ENCODE data around the gene B3GNT9. TPM values are rescaled to one million over a fixed set of nuclear protein-coding genes. Genes with fewer than 3 reads are reported as not detected.

Gene B3GNT9
- polyA plus RNA-seq, 1 donor from 2014 or later, result not detected

- TF ChIP-seq RAD21 (conservative IDR thresholded peaks at IDR 0.05) (no peak), EP300 (conservative IDR thresholded peaks at IDR 0.05; ENCODE audit: poor library complexity, severe bottlenecking) (no peak), REST (IDR thresholded peaks at IDR 0.05; ENCODE audit: borderline replicate concordance) (no peak), CTCF (IDR thresholded peaks at IDR 0.05; ENCODE audit: poor library complexity, severe bottlenecking) (no peak), TAF1 (IDR thresholded peaks at IDR 0.05; ENCODE audit: low read depth) (no peak), EZH2 (IDR thresholded peaks at IDR 0.05; ENCODE audit: borderline replicate concordance, insufficient read depth, low read length, poor library complexity, severe bottlenecking) (no peak), MXI1 (conservative IDR thresholded peaks at IDR 0.05; ENCODE audit: poor library complexity, severe bottlenecking) (no peak), SMC3 (conservative IDR thresholded peaks at IDR 0.05; ENCODE audit: poor library complexity) (no peak), POLR2AphosphoS5 (IDR thresholded peaks at IDR 0.05) (no peak)
- Histone ChIP-seq H3K4me2 (ENCODE audit: low read length) (no peak overlapping the region), H4K20me1 (ENCODE audit: insufficient read depth) (no peaks in the 10 kb centered on the region), H3K9me2 (ENCODE audit: insufficient read depth, low read length) (no peaks in the 10 kb centered on the region), H3K9me3 (ENCODE audit: low read length) (no peaks in the 10 kb centered on the region), H3K79me2 (replicated peaks; ENCODE audit: insufficient read depth, low read length) (peaks cover under 1% of the 10 kb centered on the region), H3K9ac (ENCODE audit: low read length) (no peak overlapping the region), H2AFZ (ENCODE audit: low read depth, low read length) (no peak overlapping the region), H3K27me3 (ENCODE audit: insufficient read depth, low read depth, low read length) (no peaks in the 10 kb centered on the region), H3F3A (ENCODE audit: insufficient read depth, low read length, poor library complexity, severe bottlenecking) (no peaks in the 10 kb centered on the region), H3K36me3 (ENCODE audit: insufficient read depth, low read length) (no peaks in the 10 kb centered on the region), H3K4me3 (ENCODE audit: low read length) (no peak overlapping the region), H3K27ac (ENCODE audit: low read length) (no peak overlapping the region)
These were observed 46.0 kb downstream of the B3GNT9 start for GRCh38 chr16:67104845-67105244.

DNA sequence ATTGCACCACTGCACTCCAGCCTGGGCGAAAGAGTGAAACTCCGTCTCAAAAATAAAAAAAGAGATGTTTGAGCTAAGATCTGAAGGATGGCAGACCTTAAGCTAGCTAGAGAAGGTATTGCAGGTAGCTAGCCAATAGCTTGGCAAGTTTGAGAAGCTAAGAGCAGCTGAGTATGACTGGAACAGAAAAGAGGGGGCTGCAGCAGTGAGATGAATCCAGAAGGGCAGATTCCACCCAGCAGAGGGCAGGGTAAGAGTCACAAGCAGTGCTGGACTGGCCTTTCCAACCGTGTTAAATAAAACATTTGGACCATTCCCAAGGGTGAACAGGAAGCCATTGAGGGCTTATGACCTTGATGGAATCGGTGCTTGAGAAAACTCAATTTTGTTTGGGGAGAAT, 46.7 kb downstream of the B3GNT9 start:
- TF ChIP-seq POLR2AphosphoS5 (IDR thresholded peaks at IDR 0.05) (no peak), EP300 (conservative IDR thresholded peaks at IDR 0.05; ENCODE audit: poor library complexity, severe bottlenecking) (no peak), REST (IDR thresholded peaks at IDR 0.05; ENCODE audit: borderline replicate concordance) (no peak), CTCF (IDR thresholded peaks at IDR 0.05; ENCODE audit: poor library complexity, severe bottlenecking) (no peak), SMC3 (conservative IDR thresholded peaks at IDR 0.05; ENCODE audit: poor library complexity) (no peak)
- Histone ChIP-seq H3K79me2 (replicated peaks; ENCODE audit: insufficient read depth, low read length) (no peaks in the 10 kb centered on the region), H3K9me2 (ENCODE audit: insufficient read depth, low read length) (no peaks in the 10 kb centered on the region), H4K20me1 (ENCODE audit: insufficient read depth) (no peaks in the 10 kb centered on the region), H3K9me3 (ENCODE audit: low read length) (no peaks in the 10 kb centered on the region), H3K27me3 (ENCODE audit: insufficient read depth, low read depth, low read length) (no peaks in the 10 kb centered on the region), H3K4me2 (ENCODE audit: low read length) (no peak overlapping the region), H3K27ac (ENCODE audit: low read length) (no peak overlapping the region), H3K36me3 (ENCODE audit: insufficient read depth, low read length) (no peaks in the 10 kb centered on the region), H3K4me3 (ENCODE audit: low read length) (no peak overlapping the region), H2AFZ (ENCODE audit: low read depth, low read length) (no peak overlapping the region), H3F3A (ENCODE audit: insufficient read depth, low read length, poor library complexity, severe bottlenecking) (no peaks in the 10 kb centered on the region), H3K9ac (ENCODE audit: low read length) (no peak overlapping the region)

Measured in neural cell (in vitro differentiated cells).